ENCODE measurements around the gene GJE1. TPM values are rescaled to one million over a fixed set of nuclear protein-coding genes. Genes with fewer than 3 reads are reported as not detected.

Gene GJE1
- total RNA-seq, 4 donors from 2014 or later = not detected

DNA sequence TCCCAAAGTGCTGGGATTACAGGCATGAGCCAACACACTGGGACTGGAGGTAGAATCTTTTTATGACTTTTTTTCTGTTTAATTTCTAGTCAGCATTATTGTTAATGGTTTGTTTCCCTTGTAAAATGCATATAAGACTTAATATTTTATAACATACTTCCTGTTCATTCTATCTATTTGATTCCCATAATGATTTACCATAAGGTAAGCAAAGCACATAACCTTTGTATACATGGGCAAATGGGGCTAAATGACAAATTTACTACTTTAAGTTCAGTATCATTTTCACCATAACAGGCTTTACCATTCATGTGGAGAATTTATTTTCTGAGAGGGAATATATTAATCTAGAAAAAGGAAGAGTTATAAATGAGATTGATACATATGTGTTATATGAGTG, 38.6 kb downstream of the GJE1 start:
- peaks cover 78% of the 10 kb centered on the region for H3K36me3 ChIP-seq
- no peaks in the 10 kb centered on the region for H3K4me1 ChIP-seq

DNA sequence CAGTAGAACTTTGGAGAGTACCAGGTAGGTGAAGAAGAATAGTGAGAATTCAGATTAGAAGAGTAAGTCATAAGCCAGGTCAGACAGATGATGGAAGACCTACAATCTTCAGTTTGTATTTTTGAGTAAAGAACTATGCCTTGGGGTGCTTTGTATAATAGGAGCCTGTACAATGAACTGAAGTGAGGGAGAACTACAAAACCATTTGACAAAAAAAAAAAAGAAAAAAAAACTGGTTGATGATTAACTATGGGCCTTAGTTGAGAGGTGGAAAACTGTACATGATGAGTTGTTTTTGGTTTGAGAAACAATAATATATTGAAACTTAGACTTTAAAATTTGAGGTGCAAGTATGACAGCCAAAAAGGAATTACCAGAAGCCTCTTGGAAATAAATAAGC, 40.0 kb downstream of the GJE1 start:
- Histone ChIP-seq H3K36me3 (peaks cover 79% of the 10 kb centered on the region), H3K27ac (no peak overlapping the region)
- TF ChIP-seq POLR2A (IDR thresholded peaks at IDR 0.05) (no peak), CTCF (IDR thresholded peaks at IDR 0.05) (no peak), POLR2AphosphoS5 (IDR thresholded peaks at IDR 0.05) (no peak), EP300 (IDR thresholded peaks at IDR 0.05) (no peak)

More for the DNA sequence above, 38.6 kb downstream of the GJE1 start:
- no peak overlapping the region for H3K4me3 ChIP-seq
- DNase-seq (ENCODE audit: low spot score in 2 of 2) = no peak
- TF ChIP-seq POLR2AphosphoS5 (IDR thresholded peaks at IDR 0.05) = no peak
- no peaks in the 10 kb centered on the region for H3K27me3 ChIP-seq
- H3K9me3 ChIP-seq = no peaks in the 10 kb centered on the region
- no peak overlapping the region for H3K27ac ChIP-seq

DNA sequence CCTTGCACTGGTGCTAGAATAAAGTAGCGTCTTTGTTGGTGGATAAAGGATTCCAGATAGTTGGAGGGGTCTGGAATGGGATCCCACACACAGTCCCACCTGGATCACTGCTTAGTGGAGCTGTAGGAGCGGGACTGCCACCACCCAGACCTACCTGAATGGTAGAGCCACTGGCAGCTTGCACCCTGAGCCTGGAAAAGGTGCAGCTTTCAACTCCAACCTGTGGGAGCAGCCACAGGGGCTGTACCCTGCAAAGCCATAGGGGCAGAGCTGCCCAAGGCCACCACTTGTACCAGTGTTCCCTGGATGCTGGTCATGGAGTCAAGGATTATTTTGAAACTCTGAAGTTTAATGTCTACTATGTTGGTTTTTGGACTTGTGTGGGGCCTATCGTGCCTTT, 41.3 kb downstream of the GJE1 start:
- no peak for DNase-seq (ENCODE audit: low spot score in 2 of 2)
- H3K9me3 ChIP-seq = peaks cover 5% of the 10 kb centered on the region
- H3K27ac ChIP-seq = no peak overlapping the region
- TF ChIP-seq POLR2A (IDR thresholded peaks at IDR 0.05) = no peak
- TF ChIP-seq POLR2AphosphoS5 (IDR thresholded peaks at IDR 0.05) = no peak
- TF ChIP-seq CTCF (IDR thresholded peaks at IDR 0.05) = no peak
- 100% methylated on average over 3 of the region's 3 CpGs for WGBS
- no peak overlapping the region for H3K4me3 ChIP-seq
- peaks cover 85% of the 10 kb centered on the region for H3K36me3 ChIP-seq
- H3K4me1 ChIP-seq = no peaks in the 10 kb centered on the region
- H3K27me3 ChIP-seq = no peaks in the 10 kb centered on the region

More for the DNA sequence above, 40.0 kb downstream of the GJE1 start:
- DNase-seq (ENCODE audit: low spot score in 2 of 2) = no peak
- Histone ChIP-seq H3K9me3 (no peaks in the 10 kb centered on the region), H3K4me3 (no peak overlapping the region), H3K27me3 (no peaks in the 10 kb centered on the region), H3K4me1 (no peaks in the 10 kb centered on the region)

DNA sequence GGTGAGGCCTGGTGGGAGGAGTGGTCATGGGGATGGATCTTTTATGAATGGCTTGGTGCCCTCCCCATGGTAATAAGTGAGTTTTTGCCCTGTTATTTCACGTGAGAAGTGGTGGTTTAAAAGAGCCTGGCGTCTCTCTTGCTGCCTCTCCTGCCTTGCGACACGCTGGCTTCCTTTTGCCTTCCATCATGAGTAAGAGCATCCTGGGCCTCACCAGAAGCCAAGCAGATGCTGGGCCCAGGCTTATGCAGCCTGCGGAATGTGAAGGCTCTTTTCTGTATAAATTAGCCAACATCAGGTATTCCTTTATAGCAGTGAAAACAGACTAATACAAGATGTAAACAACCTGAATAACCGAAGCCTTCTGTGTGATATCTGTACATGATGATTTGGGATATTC, 42.0 kb downstream of the GJE1 start:
- H3K27me3 ChIP-seq = no peaks in the 10 kb centered on the region
- no peak overlapping the region for H3K27ac ChIP-seq
- H3K4me3 ChIP-seq = no peak overlapping the region
- DNase-seq (ENCODE audit: low spot score in 2 of 2) = no peak
- 78% methylated on average over 5 of the region's 6 CpGs for WGBS
- H3K9me3 ChIP-seq = peaks cover 5% of the 10 kb centered on the region
- TF ChIP-seq CTCF (IDR thresholded peaks at IDR 0.05) (no peak), POLR2A (IDR thresholded peaks at IDR 0.05) (no peak), EP300 (IDR thresholded peaks at IDR 0.05) (no peak), POLR2AphosphoS5 (IDR thresholded peaks at IDR 0.05) (no peak)
- H3K4me1 ChIP-seq = no peaks in the 10 kb centered on the region
- H3K36me3 ChIP-seq = peaks cover 78% of the 10 kb centered on the region

- TF ChIP-seq EP300 (IDR thresholded peaks at IDR 0.05) (no peak), POLR2AphosphoS5 (IDR thresholded peaks at IDR 0.05) (no peak), POLR2A (IDR thresholded peaks at IDR 0.05) (no peak), CTCF (IDR thresholded peaks at IDR 0.05) (no peak)
- Histone ChIP-seq H3K27ac (no peak overlapping the region), H3K4me1 (no peaks in the 10 kb centered on the region), H3K27me3 (no peaks in the 10 kb centered on the region), H3K9me3 (peaks cover 5% of the 10 kb centered on the region), H3K36me3 (peaks cover 49% of the 10 kb centered on the region), H3K4me3 (no peak overlapping the region)
- no peak for DNase-seq (ENCODE audit: low spot score in 2 of 2)
These were observed 45.4 kb downstream of the GJE1 start for GRCh38 chr6:142178129-142178528.

GRCh38 chr6:142182004-142182403, 49.3 kb downstream of the GJE1 start:
- H3K27me3 ChIP-seq = no peaks in the 10 kb centered on the region
- TF ChIP-seq POLR2AphosphoS5 (IDR thresholded peaks at IDR 0.05) (no peak), EP300 (IDR thresholded peaks at IDR 0.05) (no peak), POLR2A (IDR thresholded peaks at IDR 0.05) (no peak), CTCF (IDR thresholded peaks at IDR 0.05) (no peak)
- H3K36me3 ChIP-seq = peaks cover 19% of the 10 kb centered on the region
- no peak overlapping the region for H3K27ac ChIP-seq
- H3K4me3 ChIP-seq = no peak overlapping the region
- no peaks in the 10 kb centered on the region for H3K4me1 ChIP-seq
- DNase-seq (ENCODE audit: low spot score in 2 of 2) = no peak
- peaks cover 5% of the 10 kb centered on the region for H3K9me3 ChIP-seq
